Measurements from ENCODE around the gene PAX1.

Gene PAX1

GRCh38 chr20:21705575-21706260 is at the start of gene PAX1:
Gene PAX1 (plus strand): TSS chr20:21705664. CDS start chr20:21705713, 49 bp downstream.
- no peak within 1 kb of the TSS for H3K27ac Mint-ChIP-seq
- H3K4me1 Mint-ChIP-seq (ENCODE audit: low read depth), result peaks cover 7% of the 10 kb centered on the region
- no peaks in the 10 kb centered on the region for H3K36me3 Mint-ChIP-seq (ENCODE audit: low read depth)
- peaks cover 70% of the 10 kb centered on the region for H3K27me3 Mint-ChIP-seq
- H3K4me3 Mint-ChIP-seq, result no peak within 1 kb of the TSS
- H3K9me3 Mint-ChIP-seq, result no peaks in the 10 kb centered on the region

- Mint-ChIP-seq H3K9me3 (no peaks in the 10 kb centered on the region), H3K4me3 (no peak overlapping the region), H3K27me3 (peaks cover 26% of the 10 kb centered on the region), H3K4me1 (ENCODE audit: low read depth) (no peaks in the 10 kb centered on the region), H3K36me3 (ENCODE audit: low read depth) (no peaks in the 10 kb centered on the region), H3K27ac (no peak overlapping the region)
These were observed 49.0 kb upstream of the PAX1 start for GRCh38 chr20:21656308-21657067.

GRCh38 chr20:21661488-21662055 is 43.9 kb upstream of the PAX1 start:
- Mint-ChIP-seq H3K27ac (no peak overlapping the region), H3K4me3 (no peak overlapping the region), H3K27me3 (peaks cover 13% of the 10 kb centered on the region), H3K9me3 (no peaks in the 10 kb centered on the region), H3K4me1 (ENCODE audit: low read depth) (no peaks in the 10 kb centered on the region), H3K36me3 (ENCODE audit: low read depth) (no peaks in the 10 kb centered on the region)

- Mint-ChIP-seq H3K27me3 (peaks cover 6% of the 10 kb centered on the region), H3K4me3 (no peak overlapping the region), H3K36me3 (ENCODE audit: low read depth) (no peaks in the 10 kb centered on the region), H3K27ac (no peak overlapping the region), H3K4me1 (ENCODE audit: low read depth) (no peaks in the 10 kb centered on the region), H3K9me3 (peaks cover 6% of the 10 kb centered on the region)
These were observed 42.0 kb upstream of the PAX1 start for GRCh38 chr20:21663465-21663864.

GRCh38 chr20:21665687-21666446 is 39.6 kb upstream of the PAX1 start:
- Mint-ChIP-seq H3K4me1 (ENCODE audit: low read depth) (no peaks in the 10 kb centered on the region), H3K27me3 (no peaks in the 10 kb centered on the region), H3K9me3 (peaks cover 6% of the 10 kb centered on the region), H3K4me3 (no peak overlapping the region), H3K36me3 (ENCODE audit: low read depth) (no peaks in the 10 kb centered on the region), H3K27ac (no peak overlapping the region)

GRCh38 chr20:21670126-21670525 is 35.3 kb upstream of the PAX1 start:
- peaks cover 6% of the 10 kb centered on the region for H3K9me3 Mint-ChIP-seq

GRCh38 chr20:21670981-21671380 is 34.5 kb upstream of the PAX1 start:
- Mint-ChIP-seq H3K4me1 (ENCODE audit: low read depth) (no peaks in the 10 kb centered on the region), H3K27me3 (no peaks in the 10 kb centered on the region), H3K27ac (no peak overlapping the region), H3K9me3 (peaks cover 6% of the 10 kb centered on the region), H3K36me3 (ENCODE audit: low read depth) (no peaks in the 10 kb centered on the region), H3K4me3 (no peak overlapping the region)

More at GRCh38 chr20:21670126-21670525, 35.3 kb upstream of the PAX1 start:
- H3K36me3 Mint-ChIP-seq (ENCODE audit: low read depth), result no peaks in the 10 kb centered on the region
- H3K4me3 Mint-ChIP-seq, result no peak overlapping the region
- H3K4me1 Mint-ChIP-seq (ENCODE audit: low read depth), result no peaks in the 10 kb centered on the region
- H3K27me3 Mint-ChIP-seq, result no peaks in the 10 kb centered on the region
- H3K27ac Mint-ChIP-seq, result no peak overlapping the region

GRCh38 chr20:21677261-21677660 is 28.2 kb upstream of the PAX1 start:
- H3K4me1 Mint-ChIP-seq (ENCODE audit: low read depth), result no peaks in the 10 kb centered on the region
- no peaks in the 10 kb centered on the region for H3K9me3 Mint-ChIP-seq
- H3K4me3 Mint-ChIP-seq, result no peak overlapping the region
- H3K27me3 Mint-ChIP-seq, result peaks cover 6% of the 10 kb centered on the region
- no peaks in the 10 kb centered on the region for H3K36me3 Mint-ChIP-seq (ENCODE audit: low read depth)
- no peak overlapping the region for H3K27ac Mint-ChIP-seq

- Mint-ChIP-seq H3K4me3 (no peak overlapping the region), H3K9me3 (no peaks in the 10 kb centered on the region), H3K36me3 (ENCODE audit: low read depth) (no peaks in the 10 kb centered on the region), H3K27ac (no peak overlapping the region), H3K27me3 (peaks cover 6% of the 10 kb centered on the region), H3K4me1 (ENCODE audit: low read depth) (no peaks in the 10 kb centered on the region)
These were observed 27.7 kb upstream of the PAX1 start for GRCh38 chr20:21677781-21678180.

- Mint-ChIP-seq H3K9me3 (no peaks in the 10 kb centered on the region), H3K27me3 (peaks cover 6% of the 10 kb centered on the region), H3K4me1 (ENCODE audit: low read depth) (no peaks in the 10 kb centered on the region)
These were observed 24.1 kb upstream of the PAX1 start for GRCh38 chr20:21681234-21681921.

GRCh38 chr20:21681922-21682318 is 23.5 kb upstream of the PAX1 start:
- Mint-ChIP-seq H3K27me3 (peaks cover 6% of the 10 kb centered on the region), H3K9me3 (no peaks in the 10 kb centered on the region), H3K36me3 (ENCODE audit: low read depth) (no peaks in the 10 kb centered on the region), H3K4me1 (ENCODE audit: low read depth) (no peaks in the 10 kb centered on the region), H3K27ac (no peak overlapping the region), H3K4me3 (no peak overlapping the region)

More at GRCh38 chr20:21681234-21681921, 24.1 kb upstream of the PAX1 start:
- no peaks in the 10 kb centered on the region for H3K36me3 Mint-ChIP-seq (ENCODE audit: low read depth)
- H3K4me3 Mint-ChIP-seq, result no peak overlapping the region
- H3K27ac Mint-ChIP-seq, result no peak overlapping the region

- Mint-ChIP-seq H3K27ac (no peak overlapping the region), H3K4me3 (no peak overlapping the region), H3K9me3 (no peaks in the 10 kb centered on the region), H3K4me1 (ENCODE audit: low read depth) (no peaks in the 10 kb centered on the region), H3K27me3 (peaks cover 6% of the 10 kb centered on the region), H3K36me3 (ENCODE audit: low read depth) (no peaks in the 10 kb centered on the region)
These were observed 22.9 kb upstream of the PAX1 start for GRCh38 chr20:21682521-21682954.

- no peak overlapping the region for H3K4me3 Mint-ChIP-seq
- no peaks in the 10 kb centered on the region for H3K36me3 Mint-ChIP-seq (ENCODE audit: low read depth)
- H3K4me1 Mint-ChIP-seq (ENCODE audit: low read depth), result no peaks in the 10 kb centered on the region
- no peaks in the 10 kb centered on the region for H3K9me3 Mint-ChIP-seq
- no peak overlapping the region for H3K27ac Mint-ChIP-seq
- peaks cover 11% of the 10 kb centered on the region for H3K27me3 Mint-ChIP-seq
These were observed 20.8 kb upstream of the PAX1 start for GRCh38 chr20:21684671-21685070.

- Mint-ChIP-seq H3K27me3 (peaks cover 11% of the 10 kb centered on the region), H3K4me1 (ENCODE audit: low read depth) (no peaks in the 10 kb centered on the region), H3K36me3 (ENCODE audit: low read depth) (no peaks in the 10 kb centered on the region), H3K9me3 (no peaks in the 10 kb centered on the region), H3K4me3 (no peak overlapping the region), H3K27ac (no peak overlapping the region)
These were observed 19.5 kb upstream of the PAX1 start for GRCh38 chr20:21685981-21686380.
